ENCODE data around the gene GDPD2.

Gene GDPD2

GRCh38 chrX:70437011-70437410, 13.9 kb downstream of the GDPD2 start:
- no peak for DNase-seq (ENCODE audit: low read depth in 2 of 2)

- DNase-seq (ENCODE audit: low read depth in 2 of 2): no peak
These were observed 15.0 kb downstream of the GDPD2 start for GRCh38 chrX:70437921-70438665.

- DNase-seq (ENCODE audit: low read depth in 2 of 2): no peak
These were observed 15.9 kb downstream of the GDPD2 start for GRCh38 chrX:70439016-70439415.

- DNase-seq (ENCODE audit: low read depth in 2 of 2): no peak
These were observed 19.1 kb downstream of the GDPD2 start for GRCh38 chrX:70442224-70442623.

- DNase-seq (ENCODE audit: low read depth in 2 of 2): no peak
These were observed 21.3 kb downstream of the GDPD2 start, which contains the start of gene DLG3 for GRCh38 chrX:70444326-70444945. DLG3 (plus strand) TSS chrX:70444835; CDS start chrX:70445202, 367 bp downstream.

GRCh38 chrX:70444946-70445656, 22.0 kb downstream of the GDPD2 start:
- no peak for DNase-seq (ENCODE audit: low read depth in 2 of 2)

- DNase-seq (ENCODE audit: low read depth in 2 of 2): no peak
These were observed 22.8 kb downstream of the GDPD2 start for GRCh38 chrX:70445951-70446350.

- DNase-seq (ENCODE audit: low read depth in 2 of 2): no peak
These were observed 23.6 kb downstream of the GDPD2 start for GRCh38 chrX:70446380-70447350.

- no peak for DNase-seq (ENCODE audit: low read depth in 2 of 2)
These were observed 26.4 kb downstream of the GDPD2 start for GRCh38 chrX:70449457-70449966.

- DNase-seq (ENCODE audit: low read depth in 2 of 2): no peak
These were observed 29.1 kb downstream of the GDPD2 start for GRCh38 chrX:70452143-70452733.

- no peak for DNase-seq (ENCODE audit: low read depth in 2 of 2)
These were observed 30.0 kb downstream of the GDPD2 start for GRCh38 chrX:70453024-70453618.

- DNase-seq (ENCODE audit: low read depth in 2 of 2): no peak
These were observed 31.6 kb downstream of the GDPD2 start for GRCh38 chrX:70454441-70455365.

GRCh38 chrX:70455366-70456202, 32.5 kb downstream of the GDPD2 start:
- DNase-seq (ENCODE audit: low read depth in 2 of 2): no peak

GRCh38 chrX:70456256-70456655, 33.1 kb downstream of the GDPD2 start:
- DNase-seq (ENCODE audit: low read depth in 2 of 2): no peak

GRCh38 chrX:70461026-70461425, 37.9 kb downstream of the GDPD2 start:
- DNase-seq (ENCODE audit: low read depth in 2 of 2): no peak

- DNase-seq (ENCODE audit: low read depth in 2 of 2): no peak
These were observed 40.9 kb downstream of the GDPD2 start for GRCh38 chrX:70464051-70464450.

- DNase-seq (ENCODE audit: low read depth in 2 of 2): no peak
These were observed 43.9 kb downstream of the GDPD2 start for GRCh38 chrX:70466968-70467367.

GRCh38 chrX:70468709-70469108, 45.6 kb downstream of the GDPD2 start:
- DNase-seq (ENCODE audit: low read depth in 2 of 2): no peak
